NCI-H1436 treated with DMSO at 0.1 percent for 48 hours (cell line): ENCODE results near the gene ECE1.
"Not testable (repeated sequence)": the region's sequence is repeated elsewhere in the genome, so short reads cannot be mapped to it uniquely, and the experiment has no call there.

Source experiments
- DNase-seq: peaks from one replicate; lab custom pipeline; 2025; lab: John Stamatoyannopoulos, UW

ECE1 gene

GRCh38 chr1:21292503-21292983, 2.3 kb upstream of the ECE1 start:
- no peak for DNase-seq

GRCh38 chr1:21291964-21292363, 1.7 kb upstream of the ECE1 start:
- no peak for DNase-seq

DNA sequence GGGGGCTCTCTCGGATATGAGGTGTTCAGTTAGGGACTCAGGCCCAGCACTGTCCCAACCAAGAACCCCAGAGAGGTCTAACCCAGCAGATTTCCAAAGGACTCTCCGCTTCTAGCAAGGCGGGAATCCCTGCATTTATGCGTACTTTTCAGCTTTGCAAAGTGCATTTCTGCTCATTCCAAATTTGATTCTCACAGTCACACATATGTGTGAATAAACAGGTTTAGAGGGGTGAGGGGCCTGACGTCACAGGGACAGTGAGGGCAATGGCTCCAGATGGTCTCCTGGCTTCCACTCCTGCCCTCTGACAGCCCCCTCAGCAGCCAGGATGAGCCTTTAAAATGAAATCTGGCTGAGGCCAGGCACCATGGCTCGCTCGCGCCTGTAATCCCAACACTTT, 921 bp upstream of the ECE1 start:
- DNase-seq: no peak

GRCh38 chr1:21290546-21290944, 282 bp upstream of the ECE1 start:
- no peak for DNase-seq

GRCh38 chr1:21289127-21289526, 1.1 kb downstream of the ECE1 start:
- no peak for DNase-seq

DNA sequence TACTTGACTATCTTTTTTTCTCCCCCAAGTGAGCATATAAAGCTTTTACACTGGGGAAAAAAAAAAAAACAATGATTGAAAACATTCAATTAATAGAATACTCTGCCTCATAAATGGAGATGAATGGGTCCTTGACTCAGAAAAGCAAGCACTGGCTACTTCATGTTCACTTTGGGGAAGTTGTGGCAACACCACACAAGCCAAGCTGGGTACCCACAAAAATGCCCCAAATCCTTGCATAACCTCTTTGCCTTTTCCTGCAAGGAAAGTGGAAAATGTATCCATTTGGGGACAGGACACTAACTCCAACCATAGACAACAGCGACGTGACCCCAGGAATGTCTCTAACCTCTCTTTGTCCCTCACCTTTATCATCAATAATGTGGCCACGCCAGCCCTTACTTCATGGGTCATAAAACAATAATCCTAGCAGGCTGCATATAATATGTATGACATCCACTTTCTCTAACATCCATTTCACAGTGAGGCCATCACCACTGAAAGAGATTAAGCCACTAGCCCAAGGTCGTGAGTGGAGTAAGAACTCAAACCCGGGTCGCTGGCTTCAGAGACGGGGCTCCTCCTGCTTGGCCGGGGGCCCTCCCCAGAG, 2.3 kb downstream of the ECE1 start:
- no peak for DNase-seq

DNA sequence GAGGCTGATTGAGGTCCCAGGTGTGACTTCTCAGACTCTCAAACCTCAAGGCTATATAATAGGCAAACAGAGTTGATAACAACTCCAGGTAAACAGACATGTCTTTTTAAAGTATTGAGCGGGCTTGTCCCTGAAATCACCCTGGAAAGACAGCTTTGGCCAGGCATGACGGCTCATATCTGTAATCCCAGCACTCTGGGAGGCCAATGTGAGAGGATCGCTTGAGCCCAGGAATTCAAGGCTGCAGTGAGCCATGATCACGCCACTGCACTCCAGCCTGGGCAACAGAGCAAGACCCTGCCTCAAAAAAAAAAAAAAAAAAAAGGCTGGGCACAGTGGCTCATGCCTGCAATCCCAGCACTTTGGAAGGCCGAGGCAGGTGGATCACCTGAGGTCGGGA, 4.9 kb downstream of the ECE1 start:
- not testable (repeated sequence) for DNase-seq

- no peak for DNase-seq
Measured at GRCh38 chr1:21285055-21285372, 5.2 kb downstream of the ECE1 start.

- no peak for DNase-seq
Measured at GRCh38 chr1:21284206-21285054, 5.8 kb downstream of the ECE1 start.

DNA sequence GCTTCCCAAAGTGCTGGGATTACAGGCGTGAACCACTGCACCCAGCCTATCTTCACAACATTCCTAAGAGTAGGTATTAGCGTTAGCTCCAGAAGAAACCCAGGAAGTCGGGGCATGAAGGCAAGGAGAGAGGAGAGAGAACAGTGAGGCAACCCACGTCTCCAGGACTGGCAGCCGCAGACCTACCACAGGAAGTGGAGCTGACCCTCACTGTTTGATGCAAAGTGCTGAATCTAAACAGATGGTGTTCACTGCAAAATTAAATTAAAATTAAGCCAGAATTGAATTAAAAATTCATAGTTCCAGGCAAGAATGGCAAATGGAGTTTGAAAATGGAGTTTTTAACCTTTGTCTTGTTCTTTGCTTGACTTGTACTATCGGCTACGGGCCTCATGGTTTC, 6.7 kb downstream of the ECE1 start:
- no peak for DNase-seq

- not testable (repeated sequence) for DNase-seq
Measured at GRCh38 chr1:21282020-21282419, 8.2 kb downstream of the ECE1 start.

GRCh38 chr1:21280482-21280881, 9.8 kb downstream of the ECE1 start:
- DNase-seq: no peak

DNA sequence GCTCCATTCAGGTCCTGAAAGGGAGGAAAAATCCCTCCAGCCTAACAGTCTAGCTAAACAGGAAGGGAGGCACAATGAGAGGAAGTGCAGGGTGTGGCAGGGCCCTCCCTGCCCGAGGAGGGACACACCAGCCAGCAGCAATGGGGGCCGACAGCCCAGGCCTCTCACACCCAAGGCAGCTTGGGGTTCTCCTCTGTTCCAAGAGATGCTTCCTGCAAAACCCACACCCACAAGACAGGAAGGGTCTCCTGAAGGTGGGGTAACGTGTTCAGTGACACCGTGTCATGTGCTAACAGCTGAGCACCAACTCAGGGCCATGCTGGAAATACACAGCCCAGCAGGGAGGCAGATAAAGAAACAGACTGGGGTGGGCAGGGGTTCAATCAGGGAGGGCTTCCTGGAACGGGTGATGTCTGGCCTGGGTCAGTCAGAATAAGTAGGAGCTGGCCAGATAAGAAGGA, 10.2 kb downstream of the ECE1 start:
- no peak for DNase-seq

DNA sequence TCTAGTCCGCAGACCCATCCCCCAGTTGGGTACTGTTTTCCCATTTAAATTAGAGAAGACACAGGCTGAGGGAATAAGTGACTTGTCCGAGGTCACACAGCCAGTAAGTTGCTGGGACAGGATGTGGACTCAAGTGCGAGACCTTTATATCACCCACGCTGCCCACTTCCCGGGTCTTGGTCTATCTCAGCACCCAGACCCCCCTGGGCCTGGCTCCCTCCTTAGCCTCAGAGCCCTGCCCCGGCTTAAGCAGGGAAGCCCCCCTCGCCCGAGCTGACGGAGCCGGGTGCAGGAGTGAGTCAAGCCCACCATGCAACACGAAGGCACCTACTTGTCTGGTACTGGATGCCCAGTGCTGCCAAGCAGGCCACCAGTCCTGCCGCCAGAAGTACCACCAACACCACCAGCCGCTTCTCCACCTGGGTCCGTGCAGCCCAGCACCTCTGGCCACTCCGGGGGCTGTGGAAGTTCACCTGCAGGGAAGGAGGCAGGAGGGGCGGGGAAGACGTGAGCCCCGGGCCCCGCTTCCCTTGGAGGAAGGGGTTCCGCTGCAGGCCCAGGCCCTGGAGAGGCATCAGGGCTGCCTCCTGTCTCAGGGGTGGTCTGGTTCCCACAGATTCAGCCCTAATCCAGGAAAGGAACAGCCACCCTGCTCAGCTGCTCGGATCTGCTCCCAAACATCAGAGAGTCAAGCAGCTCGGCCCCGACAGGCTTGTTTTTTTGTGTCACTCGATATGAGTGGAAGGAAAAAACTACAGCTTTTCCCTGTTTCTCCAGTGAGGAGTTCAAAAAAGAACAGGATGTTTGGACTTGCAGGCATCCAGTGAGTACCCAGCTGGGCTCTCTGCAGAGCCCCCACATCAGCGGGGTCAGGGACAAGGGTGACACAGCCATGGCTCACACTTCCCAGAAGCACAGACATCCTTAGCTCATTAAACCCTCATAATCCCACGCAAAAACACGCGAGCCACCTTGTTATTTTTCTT, 11.1 kb downstream of the ECE1 start:
- no peak for DNase-seq

DNA sequence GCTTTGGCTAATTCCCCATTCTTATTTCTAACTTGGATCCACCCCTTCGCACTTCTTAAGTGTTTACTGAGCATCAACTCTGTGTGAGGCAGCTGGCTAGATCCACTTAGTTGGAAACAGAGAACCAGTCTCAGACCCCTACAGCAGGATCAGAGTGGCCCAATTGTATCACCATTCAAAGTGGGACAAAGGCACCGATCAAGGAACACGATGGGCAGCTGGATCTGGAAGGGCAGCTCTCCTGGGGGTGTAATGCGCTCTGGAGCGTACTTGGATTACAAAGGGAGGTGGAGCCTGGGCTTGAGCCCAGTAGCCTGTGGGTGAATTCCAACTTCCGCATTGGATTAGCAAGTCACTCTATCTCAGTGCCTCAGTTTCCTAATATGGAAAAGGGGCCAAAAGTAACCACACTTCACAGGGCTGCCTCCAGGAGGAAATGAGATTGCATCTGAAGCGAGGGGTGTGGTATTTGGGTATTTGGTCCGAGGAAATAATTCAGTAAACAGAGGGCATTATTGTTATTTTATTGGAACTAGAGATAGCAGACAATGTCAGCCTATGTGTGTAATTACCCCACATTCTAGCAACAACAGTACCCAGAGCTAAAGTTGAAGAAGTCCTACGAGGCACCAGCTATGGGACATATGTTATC, 11.9 kb downstream of the ECE1 start:
- no peak for DNase-seq

GRCh38 chr1:21277180-21277579, 13.1 kb downstream of the ECE1 start:
- DNase-seq: no peak

- no peak for DNase-seq
Measured at GRCh38 chr1:21272540-21272939, 17.7 kb downstream of the ECE1 start.

DNA sequence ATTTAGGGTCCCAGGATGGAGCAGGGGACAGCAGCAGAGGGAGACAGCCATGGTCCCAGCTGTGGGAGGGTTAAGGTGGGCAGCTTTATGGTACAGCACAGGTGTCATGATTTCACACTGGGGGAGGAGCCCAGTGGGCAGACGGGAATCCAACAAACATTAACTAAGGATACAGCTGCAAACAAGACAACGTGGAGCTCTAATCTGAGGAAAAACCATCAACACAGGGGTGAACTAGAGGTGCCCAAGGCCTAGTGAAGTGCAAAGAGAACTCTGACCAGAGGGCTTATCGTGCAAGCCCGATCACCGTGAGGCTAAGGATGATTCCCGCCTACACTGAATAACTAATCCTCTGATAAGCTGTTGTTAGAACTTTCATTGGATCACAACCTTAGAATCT, 18.7 kb downstream of the ECE1 start:
- DNase-seq: no peak

- no peak for DNase-seq
Measured at GRCh38 chr1:21270086-21270689, 20.1 kb downstream of the ECE1 start.

DNA sequence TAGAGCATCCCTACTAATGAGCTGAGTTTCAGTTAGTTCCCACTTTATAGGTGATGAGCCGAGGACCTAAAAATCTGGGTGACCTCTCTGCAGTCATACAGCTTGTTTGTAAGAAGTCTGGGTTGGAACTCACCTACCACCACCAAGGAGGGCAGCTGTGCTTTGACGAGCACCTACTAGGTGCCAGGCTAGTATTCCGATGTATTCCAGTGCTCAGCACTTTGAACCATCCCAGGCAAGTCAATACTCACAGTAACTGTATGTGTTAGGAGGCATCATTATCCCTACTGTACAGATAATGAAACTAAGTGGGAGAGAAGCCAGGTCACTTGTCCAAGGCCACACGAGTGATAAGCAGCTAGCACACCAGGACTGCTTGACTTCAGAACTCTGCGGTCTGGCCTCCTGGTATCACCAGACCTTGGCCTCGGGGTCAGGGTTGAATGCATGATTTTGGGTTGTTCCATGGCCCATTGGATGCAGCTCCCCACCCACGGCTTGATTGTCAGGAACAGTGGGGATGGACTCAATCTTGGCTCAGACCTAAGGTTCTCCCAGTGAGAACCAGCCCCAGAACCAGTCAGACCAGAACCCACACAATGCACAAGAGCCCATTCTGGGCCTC, 20.7 kb downstream of the ECE1 start:
- no peak for DNase-seq
